HG03558 (cell line): Measurements from ENCODE around the gene LZTR1.

ENCODE experiments used
- ATAC-seq: cut with Tn5 transposase; IDR thresholded peaks from one replicate; pipeline ENCODE4 v1.9.1; 2021; ENCODE audit warnings: moderate number of reproducible peaks; ENCODE audit not compliant: unreplicated experiment; ENCODE audit errors: extremely low read depth

Gene LZTR1

DNA sequence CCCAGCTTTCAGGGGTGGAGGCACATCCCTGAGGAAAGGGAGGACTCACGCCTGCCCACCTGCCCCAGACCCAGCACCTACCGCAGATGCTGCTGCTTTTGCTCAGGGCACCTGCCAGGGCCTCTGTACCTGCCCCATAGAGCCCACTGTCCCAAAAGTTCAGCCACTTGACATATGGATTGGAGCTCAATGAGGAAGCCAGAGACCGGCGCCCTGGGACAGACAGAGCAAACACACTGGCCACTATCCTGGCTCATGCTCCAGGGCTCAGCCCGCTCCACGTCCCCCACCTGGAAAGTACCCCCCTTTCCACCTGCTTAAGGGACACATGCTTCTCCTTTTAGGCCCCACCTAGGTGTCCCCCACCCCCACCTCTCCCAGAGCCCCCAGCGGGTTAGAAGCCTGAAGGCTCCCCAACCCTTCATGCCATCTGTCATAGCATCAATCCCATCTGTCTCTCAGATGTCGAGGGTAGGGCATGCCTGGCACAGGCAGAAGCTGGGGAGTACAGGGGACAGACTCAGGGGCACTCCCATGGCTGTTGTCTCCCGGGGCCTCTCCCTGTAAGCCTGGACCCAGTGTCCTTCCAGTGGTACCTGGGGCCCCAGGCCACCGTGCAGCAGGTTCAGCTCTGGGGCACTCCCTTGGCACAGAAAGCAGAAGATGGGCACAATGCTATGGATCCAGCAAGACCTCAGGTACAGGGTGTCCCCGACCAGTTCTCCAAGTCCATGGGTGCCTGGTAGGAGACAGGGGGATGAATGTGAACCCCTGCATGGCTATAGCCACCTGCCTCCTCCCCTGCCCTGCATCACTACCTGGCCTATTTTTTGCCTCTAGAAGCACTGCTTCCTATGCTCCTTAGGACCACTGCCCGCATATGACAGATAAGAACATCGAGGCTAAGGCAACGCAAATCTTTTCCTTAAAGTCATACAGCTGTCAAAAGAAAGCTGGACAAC is 30.6 kb downstream of the LZTR1 start:
- ATAC-seq: no peak

DNA sequence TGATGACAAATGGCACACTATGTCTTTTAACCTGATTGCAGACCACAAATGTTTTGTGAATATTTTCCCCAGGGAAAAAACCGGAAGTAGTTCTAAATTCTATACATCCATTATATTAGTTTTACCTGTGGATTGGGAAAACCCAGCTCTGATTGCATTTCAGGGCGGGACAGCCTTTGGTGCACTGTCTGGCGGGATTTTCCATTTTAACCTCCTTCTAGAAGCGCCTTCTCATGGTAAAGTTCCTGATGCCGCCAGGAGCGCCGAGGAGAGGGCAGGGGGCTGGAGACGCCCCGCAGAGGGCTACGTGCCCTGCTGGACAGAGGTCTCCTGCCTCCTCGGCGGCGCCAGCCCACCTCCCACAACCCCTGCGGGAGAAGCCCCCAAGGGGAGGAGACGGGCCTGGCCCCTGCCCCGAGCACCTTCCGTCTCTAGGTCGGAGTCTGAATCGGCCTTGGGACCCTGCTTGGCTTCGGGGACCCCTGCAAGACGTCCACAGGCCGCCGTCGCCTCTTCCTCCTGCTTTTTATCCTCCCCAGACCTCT is 31.6 kb downstream of the LZTR1 start:
- no peak for ATAC-seq

DNA sequence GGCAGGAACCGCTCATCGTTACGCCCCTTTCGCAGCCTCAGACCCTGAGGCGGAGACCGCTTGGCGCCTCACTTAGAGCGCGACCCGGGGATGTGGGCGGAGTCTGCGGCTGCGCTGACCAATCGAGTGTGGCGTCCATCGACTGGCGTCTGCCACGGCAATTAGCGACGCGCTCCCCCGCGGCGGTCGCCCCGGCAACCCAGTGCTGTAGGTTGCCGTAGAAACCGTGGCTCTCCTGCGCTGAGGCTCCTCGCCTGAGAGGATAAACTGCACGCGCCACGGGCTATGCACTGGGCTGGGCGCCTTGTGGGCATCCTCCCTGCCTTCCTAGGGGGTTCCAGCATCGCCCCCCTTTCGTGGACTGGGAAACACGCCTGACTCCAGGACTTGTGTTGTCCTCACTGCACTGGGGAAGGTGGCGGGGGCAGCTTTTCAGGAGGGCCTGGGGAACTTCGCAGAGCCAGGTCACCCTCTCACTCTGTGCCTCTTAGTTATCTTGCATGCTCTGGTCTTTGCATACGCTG is 32.2 kb downstream of the LZTR1 start:
- peak; percentile 68 for ATAC-seq

DNA sequence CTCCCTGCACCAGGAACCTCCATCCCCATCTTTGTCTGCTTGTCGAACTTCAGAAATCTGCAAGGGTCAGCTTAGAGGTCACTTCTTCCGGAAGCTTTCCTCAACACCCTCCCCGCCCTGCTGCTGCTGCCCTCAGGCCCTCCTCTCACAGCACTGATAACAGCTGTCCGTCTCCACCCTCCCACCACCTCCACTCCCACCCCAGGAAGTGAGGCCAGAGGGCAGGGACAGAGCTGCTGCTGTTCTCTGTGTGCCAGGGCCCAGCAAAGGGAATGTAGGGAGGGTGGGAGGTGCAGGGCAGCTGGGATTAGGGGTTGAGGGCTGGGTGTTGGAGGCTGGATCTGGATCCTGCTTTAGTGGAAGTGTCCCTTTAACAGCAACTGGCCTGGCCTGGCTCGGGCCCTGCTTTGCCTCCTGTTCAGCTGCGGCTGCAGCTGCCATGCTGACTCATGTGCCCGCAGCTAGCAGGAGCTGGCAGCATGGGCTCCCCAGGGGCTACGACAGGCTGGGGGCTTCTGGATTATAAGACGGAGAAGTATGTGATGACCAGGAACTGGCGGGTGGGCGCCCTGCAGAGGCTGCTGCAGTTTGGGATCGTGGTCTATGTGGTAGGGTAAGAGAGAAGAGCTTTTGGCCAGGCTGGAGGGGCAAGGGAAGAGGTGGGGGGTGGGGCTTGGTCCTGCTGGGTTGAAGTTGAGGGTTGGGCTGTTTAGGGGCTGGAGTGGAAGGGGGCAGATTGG is 32.8 kb downstream of the LZTR1 start, which contains the start of gene P2RX6:
Gene P2RX6, plus strand, starts transcription at position 440 of the 740 bp plus-strand sequence. Its CDS starts 10 bp downstream, at position 450.
- no peak for ATAC-seq

DNA sequence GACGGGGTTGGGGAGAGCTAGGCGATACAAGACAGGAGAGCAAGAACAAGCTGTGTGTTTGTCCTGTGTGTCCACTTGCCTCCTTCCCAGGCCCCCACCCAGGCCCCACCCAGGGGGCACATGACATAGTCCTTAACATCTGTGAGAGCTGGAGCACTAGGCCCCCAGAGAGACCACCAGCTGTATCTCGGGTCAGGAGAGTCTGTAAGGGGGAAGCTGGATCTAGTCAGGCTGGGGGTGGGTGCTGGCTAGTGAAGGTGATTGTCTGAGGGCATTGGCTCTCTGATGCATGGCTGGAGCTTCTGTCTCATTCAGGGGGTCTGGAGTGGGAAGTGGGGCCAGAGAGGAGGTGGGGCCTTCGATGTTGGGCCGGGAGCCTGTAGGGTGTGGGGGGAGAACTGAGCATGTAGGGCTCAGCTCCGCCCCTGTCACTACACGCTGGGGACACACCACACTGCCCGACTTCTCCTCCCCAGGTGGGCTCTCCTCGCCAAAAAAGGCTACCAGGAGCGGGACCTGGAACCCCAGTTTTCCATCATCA is 33.4 kb downstream of the LZTR1 start:
- no peak for ATAC-seq

DNA sequence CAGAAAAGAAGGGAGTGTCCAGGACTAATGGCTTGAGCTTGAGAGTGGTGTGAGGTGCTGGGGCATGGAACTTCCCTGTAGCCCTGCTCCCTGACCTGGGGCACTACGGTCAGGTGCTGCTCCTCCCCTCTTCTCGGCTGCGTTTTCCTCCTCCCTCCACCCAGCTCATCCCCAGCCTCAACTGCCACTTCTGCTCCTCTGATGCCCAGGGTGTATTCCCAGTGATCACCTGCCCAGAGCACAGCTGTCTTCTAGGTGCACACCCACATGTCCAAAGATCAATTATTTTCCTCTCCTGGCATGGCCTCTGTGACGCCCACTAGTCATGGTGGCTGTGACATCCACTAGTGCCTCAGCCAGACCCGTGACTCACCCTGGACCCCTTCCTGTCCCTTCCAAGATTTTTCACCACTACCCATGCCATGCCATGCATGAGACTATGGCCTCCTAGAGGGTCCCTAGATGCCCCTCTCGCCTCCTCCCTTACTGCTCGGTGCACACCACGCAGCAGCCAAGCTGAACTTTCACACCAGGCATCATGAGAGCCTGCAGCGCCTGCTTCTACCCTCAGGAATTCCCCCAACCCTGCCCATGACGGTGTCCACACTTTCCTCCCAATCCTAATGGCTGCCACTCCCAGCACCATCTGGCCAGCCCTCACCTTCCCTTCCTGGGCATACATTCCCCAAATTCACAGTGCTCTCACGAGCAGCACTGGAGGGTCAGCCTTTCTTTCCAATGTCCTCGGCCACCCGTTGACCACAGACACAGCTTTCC is 34.7 kb downstream of the LZTR1 start:
- no peak for ATAC-seq

DNA sequence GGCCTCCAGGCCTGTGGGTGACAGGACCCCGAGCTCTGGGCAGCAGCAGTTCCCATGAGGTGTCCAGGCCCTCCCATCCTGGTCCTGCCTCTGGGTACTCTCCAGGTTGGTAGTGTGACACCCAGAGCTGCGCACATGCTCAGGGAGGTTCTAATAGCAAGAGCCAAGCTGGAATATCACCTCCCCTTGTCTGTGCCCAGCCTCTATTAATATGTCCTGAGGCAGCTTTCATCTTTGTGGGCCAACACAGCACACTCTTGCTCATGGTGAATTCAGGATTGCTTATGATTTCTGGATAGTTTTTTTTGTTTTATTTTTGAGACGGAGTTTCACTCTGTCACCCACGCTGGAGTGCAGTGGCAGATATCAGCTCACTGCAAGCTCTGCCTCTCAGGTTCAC is 36.2 kb downstream of the LZTR1 start:
- no peak for ATAC-seq

DNA sequence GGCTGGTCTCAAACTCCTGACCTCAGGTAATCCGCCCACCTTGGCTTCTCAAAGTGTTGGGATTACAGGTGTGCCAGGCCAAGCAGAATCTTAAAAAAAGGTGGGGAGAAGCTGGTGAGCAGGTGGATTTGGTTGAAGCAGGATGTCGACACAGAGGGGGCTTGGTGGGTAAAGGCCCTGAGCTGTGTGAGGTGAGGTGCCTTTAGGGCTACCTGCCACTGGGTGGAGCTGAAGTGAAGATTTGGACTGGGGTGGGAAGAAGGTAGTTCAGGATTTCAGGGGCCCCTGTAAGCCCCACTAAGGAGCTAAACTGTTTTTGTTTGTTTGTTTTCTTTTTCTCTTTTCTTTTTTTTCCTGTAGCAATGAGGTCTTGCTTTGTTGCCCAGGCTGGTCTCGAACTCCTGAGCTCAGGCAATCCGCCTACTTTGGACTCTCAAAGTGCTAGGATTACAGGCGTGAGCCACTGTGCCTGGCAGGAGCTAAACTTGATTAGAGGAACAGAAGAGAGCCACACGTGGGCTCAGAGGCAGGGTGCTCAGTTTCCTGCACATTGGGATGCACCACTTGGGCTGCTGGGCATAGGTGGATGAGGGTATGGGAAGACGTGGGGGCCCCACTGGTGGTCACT is 38.8 kb downstream of the LZTR1 start:
- no peak for ATAC-seq

DNA sequence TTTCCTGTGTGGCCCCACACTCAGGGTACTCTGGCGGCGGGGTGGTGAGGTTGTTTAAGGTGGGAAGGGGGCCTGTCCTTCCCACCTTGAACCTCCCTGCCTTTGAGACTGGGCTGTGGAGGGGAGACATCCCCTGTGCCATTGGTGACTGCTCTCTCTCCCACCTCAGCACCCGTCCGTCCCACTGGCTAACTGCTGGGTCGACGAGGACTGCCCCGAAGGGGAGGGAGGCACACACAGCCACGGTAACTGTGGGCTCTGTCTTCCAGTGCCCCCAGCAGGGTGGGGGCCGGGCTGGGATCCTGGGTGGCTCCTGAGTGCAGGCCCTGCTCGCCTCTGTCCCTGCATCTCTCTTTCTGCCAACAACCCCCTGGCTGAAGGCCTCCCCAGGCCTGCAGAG is 40.4 kb downstream of the LZTR1 start:
- ATAC-seq: no peak

DNA sequence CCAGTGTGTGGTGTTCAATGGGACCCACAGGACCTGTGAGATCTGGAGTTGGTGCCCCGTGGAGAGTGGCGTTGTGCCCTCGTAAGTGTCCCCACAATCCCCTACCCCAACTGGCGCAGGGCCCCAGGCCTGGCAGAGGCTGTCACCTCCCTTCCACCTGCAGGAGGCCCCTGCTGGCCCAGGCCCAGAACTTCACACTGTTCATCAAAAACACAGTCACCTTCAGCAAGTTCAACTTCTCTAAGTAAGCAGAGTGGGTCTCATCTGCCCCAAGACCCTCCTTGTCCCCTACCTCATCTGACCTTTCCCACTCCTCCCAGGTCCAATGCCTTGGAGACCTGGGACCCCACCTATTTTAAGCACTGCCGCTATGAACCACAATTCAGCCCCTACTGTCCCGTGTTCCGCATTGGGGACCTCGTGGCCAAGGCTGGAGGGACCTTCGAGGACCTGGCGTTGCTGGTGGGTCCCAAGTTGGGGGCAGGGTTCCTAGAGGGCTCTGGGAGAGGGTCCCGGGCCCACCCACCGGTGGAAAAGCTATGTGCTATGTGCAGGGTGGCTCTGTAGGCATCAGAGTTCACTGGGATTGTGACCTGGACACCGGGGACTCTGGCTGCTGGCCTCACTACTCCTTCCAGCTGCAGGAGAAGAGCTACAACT is 41.0 kb downstream of the LZTR1 start:
- ATAC-seq: no peak

DNA sequence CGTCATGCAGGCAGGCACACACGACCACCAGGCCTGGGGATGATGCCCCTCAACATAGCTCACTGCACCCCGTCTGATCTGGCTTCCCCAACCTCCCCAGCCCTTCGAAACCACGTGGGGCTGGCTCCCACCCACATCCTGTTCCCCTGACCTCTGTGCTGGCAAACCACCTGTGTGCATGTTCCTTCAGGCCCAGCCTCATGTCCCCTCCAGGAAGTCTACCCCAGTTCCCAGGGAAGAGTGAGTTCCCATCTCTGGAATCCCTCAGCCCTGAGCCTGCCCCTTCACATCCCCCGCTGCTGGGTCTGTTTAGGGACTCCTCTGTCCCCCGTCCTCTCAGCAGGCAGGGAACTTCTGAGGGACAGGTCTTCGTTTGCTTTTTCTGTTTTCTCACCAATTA is 43.2 kb downstream of the LZTR1 start:
- ATAC-seq: no peak

DNA sequence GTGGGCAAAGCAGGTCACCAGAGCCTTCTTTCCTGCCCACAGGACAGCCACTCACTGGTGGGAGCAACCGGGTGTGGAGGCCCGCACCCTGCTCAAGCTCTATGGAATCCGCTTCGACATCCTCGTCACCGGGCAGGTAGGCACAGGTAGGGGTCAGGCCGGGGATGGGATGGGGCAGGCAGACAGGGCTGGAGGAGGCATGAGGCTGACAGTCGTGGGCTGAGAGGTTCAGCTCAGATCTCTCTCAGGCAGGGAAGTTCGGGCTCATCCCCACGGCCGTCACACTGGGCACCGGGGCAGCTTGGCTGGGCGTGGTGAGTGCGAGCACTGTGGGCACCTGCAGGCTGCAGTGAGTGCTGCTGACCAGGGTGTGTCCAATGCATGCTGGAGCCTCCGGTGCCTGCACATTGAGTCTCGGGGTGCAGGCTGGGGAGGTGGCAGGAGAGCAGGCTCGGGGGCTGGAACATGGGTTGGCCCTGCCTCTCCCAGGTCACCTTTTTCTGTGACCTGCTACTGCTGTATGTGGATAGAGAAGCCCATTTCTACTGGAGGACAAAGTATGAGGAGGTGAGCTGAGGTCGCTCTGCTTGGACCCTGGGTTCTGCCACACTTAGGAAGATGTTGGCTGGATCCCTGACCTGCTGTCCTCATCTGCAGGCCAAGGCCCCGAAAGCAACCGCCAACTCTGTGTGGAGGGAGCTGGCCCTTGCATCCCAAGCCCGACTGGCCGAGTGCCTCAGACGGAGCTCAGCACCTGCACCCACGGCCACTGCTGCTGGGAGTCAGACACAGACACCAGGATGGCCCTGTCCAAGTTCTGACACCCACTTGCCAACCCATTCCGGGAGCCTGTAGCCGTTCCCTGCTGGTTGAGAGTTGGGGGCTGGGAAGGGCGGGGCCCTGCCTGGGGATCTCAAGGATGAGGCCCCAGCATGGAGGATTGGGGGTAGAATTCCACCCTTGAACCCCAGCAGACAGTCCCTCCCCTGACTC is 44.0 kb downstream of the LZTR1 start:
- no peak for ATAC-seq

DNA sequence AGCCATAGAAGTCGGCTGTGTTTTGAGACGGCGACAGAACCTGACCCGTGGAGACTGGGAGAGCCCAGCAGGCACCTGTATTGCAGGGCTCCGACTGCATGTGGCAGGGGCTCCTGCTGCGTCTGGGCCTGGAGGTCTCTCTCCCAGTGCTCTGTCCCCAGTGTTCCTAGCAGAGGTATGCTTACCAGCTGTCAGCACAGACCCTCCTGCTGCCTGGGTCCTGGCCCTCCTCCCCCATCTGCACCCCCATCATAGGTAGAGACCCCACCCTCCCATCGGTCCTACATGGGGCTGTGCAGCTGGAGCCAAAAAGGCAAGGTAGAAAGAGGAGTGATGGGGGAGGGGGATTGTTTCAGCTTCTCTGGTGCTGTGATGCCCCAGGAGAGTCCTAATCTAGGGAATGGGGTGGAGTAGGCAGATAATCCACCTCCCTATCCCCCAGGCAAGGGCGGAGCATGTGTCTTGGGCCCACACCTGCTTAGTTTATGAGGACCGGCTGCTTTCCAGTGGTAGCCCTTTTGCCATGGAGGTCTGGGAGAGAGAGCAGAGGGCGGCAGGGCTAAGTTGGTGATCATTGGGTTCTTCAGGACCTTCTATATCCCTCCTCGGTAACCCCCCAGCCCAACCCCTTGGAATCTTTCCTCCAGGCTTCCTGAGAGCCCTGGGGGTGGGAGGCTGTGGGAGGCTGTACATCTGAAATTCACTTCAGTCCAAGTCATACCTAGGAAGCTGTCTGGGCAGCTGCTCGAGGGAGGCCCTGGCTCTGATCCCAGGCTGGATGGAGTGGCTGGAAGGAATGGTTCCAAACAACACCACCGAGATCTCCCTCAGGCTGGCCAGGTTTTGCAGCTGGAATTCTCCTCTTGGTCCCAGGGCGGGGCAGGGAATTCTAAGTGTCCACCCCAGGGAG is 44.9 kb downstream of the LZTR1 start:
- no peak for ATAC-seq

DNA sequence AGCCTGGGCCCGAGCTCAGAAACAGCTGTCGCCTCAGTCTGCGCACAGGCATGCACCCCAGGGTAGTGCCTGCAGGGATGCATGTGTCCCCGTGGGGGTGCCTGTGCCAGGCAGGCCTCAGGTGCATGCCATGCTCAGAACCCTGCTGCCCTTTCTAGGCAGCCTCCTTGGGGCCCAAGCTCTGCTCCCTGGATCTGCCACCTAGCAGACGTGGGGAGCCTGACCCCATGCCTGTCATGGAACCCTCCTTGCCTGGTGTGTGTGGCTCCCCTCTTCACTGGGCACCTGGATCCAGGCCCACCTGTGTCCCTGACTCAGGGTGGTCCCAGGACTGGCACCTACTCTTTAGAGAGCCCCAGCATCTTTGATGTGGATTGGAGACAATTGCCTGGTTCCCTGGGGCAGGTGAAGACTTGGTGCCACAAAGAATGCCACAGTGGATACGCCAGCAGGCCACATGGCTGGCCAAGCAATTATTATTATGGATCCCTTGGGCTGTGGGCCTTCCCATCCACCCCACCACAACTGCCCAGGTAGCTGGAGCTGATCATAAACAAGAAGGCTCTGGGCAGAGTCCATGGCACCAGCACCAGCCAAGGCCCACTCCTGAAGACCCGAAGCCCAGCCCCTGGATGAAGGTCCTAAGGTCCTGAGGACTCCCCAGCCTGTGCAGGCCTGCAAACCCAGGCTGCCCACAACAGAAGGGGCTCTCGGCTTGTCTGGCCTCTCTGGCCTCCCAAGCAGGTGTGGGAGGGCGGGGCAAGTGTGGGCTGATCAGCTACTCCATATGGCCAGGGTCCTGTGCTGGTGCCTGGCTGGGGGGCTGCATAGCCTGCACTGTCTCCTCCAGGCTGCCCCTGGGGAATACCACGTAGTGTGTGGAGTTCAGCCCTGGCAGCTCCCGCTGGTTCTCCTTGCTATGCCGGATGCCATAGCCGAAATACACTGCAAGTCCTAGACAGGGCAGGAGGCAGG is 46.5 kb downstream of the LZTR1 start:
- ATAC-seq: no peak

DNA sequence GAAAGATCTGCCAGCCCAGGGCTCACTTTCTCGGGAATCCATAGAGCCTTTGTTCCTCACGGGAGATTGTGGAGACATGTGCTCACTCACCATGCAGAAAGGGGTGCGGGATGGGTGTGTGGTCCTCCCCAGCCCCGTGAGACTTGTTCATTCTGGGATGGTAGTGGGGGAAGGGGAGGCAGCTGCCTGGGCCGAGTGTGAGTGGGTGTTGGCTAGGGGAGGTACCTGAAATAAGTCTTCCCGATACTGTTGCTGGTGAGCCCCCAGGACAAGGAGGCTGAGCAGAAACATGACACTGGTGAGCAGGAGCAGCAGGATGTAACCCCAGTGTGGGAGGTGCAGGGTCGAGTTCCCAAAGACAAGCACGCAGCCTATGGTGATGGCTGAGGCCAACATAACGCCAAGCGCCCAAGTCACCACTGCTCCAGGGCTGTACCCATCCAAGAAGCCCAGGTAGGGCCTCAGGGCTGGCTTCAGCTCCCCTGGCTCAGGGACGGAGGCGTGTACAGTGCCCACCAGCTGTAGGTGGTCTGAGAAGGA is 47.5 kb downstream of the LZTR1 start:
- no peak for ATAC-seq
